HCT116 (cell line): ENCODE measurements around the gene TDRD15. TPM values are rescaled to one million over a fixed set of nuclear protein-coding genes. Genes with fewer than 3 reads are reported as not detected.

ENCODE experiments used
- ATAC-seq: fragments of 200-7000 bp; cut with Tn5 transposase; 2 replicates; pipeline ENCODE4 v1.9.1; 2020; ENCODE audit warnings: mild to moderate bottlenecking, moderate library complexity
- BruUV-seq: library from RNA; stranded (reverse); fragments of 400-500 nt; replicated peaks from 2 replicates; lab custom pipeline; 2021; lab: Mats Ljungman, UMichigan
- CTCF ChIA-PET: fragments of 300-600 bp; sonication (Branson Sonifier 250); formaldehyde crosslinking; loops from one replicate; lab custom pipeline; 2021; ENCODE audit warnings: antibody characterized with exemption; lab: Charles Lee
- POLR2A ChIA-PET: fragments of 300-600, 350-600 bp; sonication (Branson Sonifier 250); formaldehyde crosslinking; loops from one replicate; lab custom pipeline; 2021; ENCODE audit warnings: antibody characterized with exemption; lab: Charles Lee
- RAD21 ChIA-PET, 2 experiments: fragments of 300-600 bp; sonication (Branson Sonifier 250); formaldehyde crosslinking; loops; one replicate each; lab custom pipeline; 2023; ENCODE audit warnings: low total read pairs in 2 of 2; ENCODE audit not compliant: uncharacterized antibody in 2 of 2, unreplicated experiment in 2 of 2, low non-redundant PET in 1 of 2; lab: Charles Lee
- DNase-seq: peaks from one replicate; pipeline ENCODE4 v3.0.0-alpha.2; 2010; ENCODE audit warnings: low read depth, low spot score
- H2AFZ ChIP-seq: fragments of 200-600 bp; shearing (Covaris generic), sonication (generic); 2 replicates; pipeline ENCODE4 v1.6.1; 2017; ENCODE audit warnings: low read depth, mixed run types, mixed read lengths, antibody characterized with exemption, low read length; ENCODE audit not compliant: poor library complexity, severe bottlenecking
- H3K27ac ChIP-seq: 2 replicates; pipeline ENCODE4 v1.5.1; 2012; ENCODE audit warnings: low read depth, low read length
- H3K27me3 ChIP-seq: fragments of 200-600 bp; sonication (generic); 2 replicates; pipeline ENCODE4 v1.6.1; 2016; ENCODE audit warnings: mixed run types, low read length, mixed read lengths; ENCODE audit not compliant: insufficient read depth
- H3K36me3 ChIP-seq, 2 experiments: fragments of 200-500 bp in 1 of 2; fragments of 200-600 bp in 1 of 2; sonication (Bioruptor generic) in 1 of 2; sonication (generic) in 1 of 2; 2 replicates each; pipeline versions ENCODE4 v1.5.1 to v1.6.1; 2014 to 2016; ENCODE audit warnings: low read length in 2 of 2, inconsistent platforms in 1 of 2, mixed read lengths in 1 of 2, mixed run types in 1 of 2; ENCODE audit not compliant: insufficient read depth in 2 of 2, control insufficient read depth in 1 of 2
- H3K4me1 ChIP-seq, 2 experiments: fragments of 200-600 bp in 1 of 2; sonication (generic) in 1 of 2; 2 replicates each; pipeline versions ENCODE4 v1.5.1 to v1.6.1; 2012 to 2017; ENCODE audit warnings: low read length in 2 of 2, inconsistent platforms in 1 of 2, mild to moderate bottlenecking in 1 of 2, mixed read lengths in 1 of 2, mixed run types in 1 of 2, moderate library complexity in 1 of 2; ENCODE audit not compliant: insufficient read depth in 2 of 2, control insufficient read depth in 1 of 2
- H3K4me2 ChIP-seq: fragments of 200-600 bp; sonication (generic); 2 replicates; pipeline ENCODE4 v1.6.1; 2017; ENCODE audit warnings: mixed run types, low read length, mixed read lengths
- H3K4me3 ChIP-seq, 2 experiments: fragments of 200-600 bp in 1 of 2; sonication (generic) in 1 of 2; replicated peaks in 1 of 2; 2 replicates each; pipeline ENCODE4 v1.5.1; 2011 to 2016; ENCODE audit warnings: low read length in 2 of 2, control low read depth in 1 of 2, low read depth in 1 of 2, mild to moderate bottlenecking in 1 of 2, mixed read lengths in 1 of 2, mixed run types in 1 of 2
- H3K79me2 ChIP-seq: fragments of 200-600 bp; sonication (generic); 2 replicates; pipeline ENCODE4 v1.6.1; 2017; ENCODE audit warnings: mild to moderate bottlenecking, mixed run types, low read length, moderate library complexity, mixed read lengths; ENCODE audit not compliant: insufficient read depth
- H3K9ac ChIP-seq: fragments of 200-600 bp; sonication (generic); 2 replicates; pipeline ENCODE4 v1.6.1; 2016; ENCODE audit warnings: low read length, mixed read lengths
- H3K9me2 ChIP-seq: fragments of 200-600 bp; sonication (generic), shearing (Covaris generic); 2 replicates; pipeline ENCODE4 v1.6.1; 2017; ENCODE audit warnings: mixed run types, mild to moderate bottlenecking, moderate library complexity; ENCODE audit not compliant: insufficient read depth
- H3K9me3 ChIP-seq, 2 experiments: fragments of 200-500 bp in 1 of 2; fragments of 200-600 bp in 1 of 2; sonication (Bioruptor generic) in 1 of 2; sonication (generic) in 1 of 2; 2 replicates each; pipeline ENCODE4 v1.6.1; 2014 to 2017; ENCODE audit warnings: low read length in 2 of 2, mixed read lengths in 2 of 2, inconsistent platforms in 1 of 2, low read depth in 1 of 2, mild to moderate bottlenecking in 1 of 2, mixed run types in 1 of 2, moderate library complexity in 1 of 2; ENCODE audit not compliant: control insufficient read depth in 1 of 2, insufficient read depth in 1 of 2
- H4K20me1 ChIP-seq: fragments of 200-600 bp; sonication (generic), shearing (Covaris generic); 2 replicates; pipeline ENCODE4 v1.6.1; 2017; ENCODE audit warnings: mixed run types, mild to moderate bottlenecking, moderate library complexity; ENCODE audit not compliant: insufficient read depth
- CBX3 ChIP-seq: IDR thresholded peaks from 2 replicates; pipeline ENCODE4 v1.6.1; 2012; ENCODE audit warnings: low read depth
- CEBPB ChIP-seq: IDR thresholded peaks from 2 replicates; pipeline ENCODE4 v1.6.1; 2012; ENCODE audit warnings: low read depth
- EZH2 ChIP-seq: fragments of 200-600 bp; sonication (generic); IDR thresholded peaks from 2 replicates; pipeline ENCODE4 v1.6.1; 2017; ENCODE audit warnings: antibody characterized with exemption, mixed run types
- EZH2phosphoT487 ChIP-seq: fragments of 200-600 bp; IDR thresholded peaks from 2 replicates; pipeline ENCODE4 v1.6.1; 2018; ENCODE audit warnings: antibody characterized with exemption, borderline replicate concordance
- JUND ChIP-seq: IDR thresholded peaks from 2 replicates; pipeline ENCODE4 v1.6.1; 2012
- POLR2A ChIP-seq: IDR thresholded peaks from 2 replicates; pipeline ENCODE4 v1.7.0; 2011; ENCODE audit warnings: borderline replicate concordance; ENCODE audit not compliant: insufficient read depth, insufficient read length; ENCODE audit errors: extremely low read depth
- RAD21 ChIP-seq: IDR thresholded peaks from 2 replicates; pipeline ENCODE4 v1.6.1; 2012; ENCODE audit warnings: low read depth, mild to moderate bottlenecking
- SIN3A ChIP-seq: IDR thresholded peaks from 2 replicates; pipeline ENCODE4 v1.6.1; 2012; ENCODE audit warnings: low read depth
- SP1 ChIP-seq: IDR thresholded peaks from 2 replicates; pipeline ENCODE4 v1.6.1; 2012; ENCODE audit warnings: low read depth
- ZFX ChIP-seq: fragments of 450-650 bp; IDR thresholded peaks from 2 replicates; pipeline ENCODE4 v1.6.1; 2017
- intact Hi-C: fragments of 100-400 bp; cut with micrococcal nuclease; formaldehyde crosslinking; loops from 2 replicates; pipeline ENCODE4 v1.10.0; 2022
- total RNA-seq: library from RNA; stranded (reverse); gene quantifications from one replicate; pipeline ENCODE4 v1.2.1, GENCODE V29; 2021; ENCODE audit not compliant: unreplicated experiment
- TF ChIP-seq, protein P1 (sequence below): IDR thresholded peaks from 2 replicates; pipeline ENCODE4 v1.6.1; 2011; ENCODE audit warnings: mild to moderate bottlenecking, low read length, moderate library complexity; ENCODE audit not compliant: insufficient replicate concordance; ENCODE audit errors: extremely low read depth
- TF ChIP-seq, protein P2 (sequence below), 3 experiments: fragments of 200-600 bp in 1 of 3; sonication (generic) in 1 of 3; IDR thresholded peaks in 2 of 3; conservative IDR thresholded peaks in 1 of 3; 2 replicates each; pipeline ENCODE4 v1.5.1; 2012 to 2017; ENCODE audit warnings: low read depth in 2 of 3, low read length in 2 of 3, antibody characterized with exemption in 1 of 3, borderline replicate concordance in 1 of 3, control low read depth in 1 of 3, mild to moderate bottlenecking in 1 of 3, mixed read lengths in 1 of 3, mixed run types in 1 of 3, moderate library complexity in 1 of 3; ENCODE audit not compliant: insufficient read depth in 1 of 3
- TF ChIP-seq, protein P3 (sequence below): IDR thresholded peaks from 2 replicates; pipeline ENCODE4 v1.6.1; 2012; ENCODE audit warnings: low read depth

TDRD15 gene
- total RNA-seq, 1 experiment from 2014 or later = not detected

DNA sequence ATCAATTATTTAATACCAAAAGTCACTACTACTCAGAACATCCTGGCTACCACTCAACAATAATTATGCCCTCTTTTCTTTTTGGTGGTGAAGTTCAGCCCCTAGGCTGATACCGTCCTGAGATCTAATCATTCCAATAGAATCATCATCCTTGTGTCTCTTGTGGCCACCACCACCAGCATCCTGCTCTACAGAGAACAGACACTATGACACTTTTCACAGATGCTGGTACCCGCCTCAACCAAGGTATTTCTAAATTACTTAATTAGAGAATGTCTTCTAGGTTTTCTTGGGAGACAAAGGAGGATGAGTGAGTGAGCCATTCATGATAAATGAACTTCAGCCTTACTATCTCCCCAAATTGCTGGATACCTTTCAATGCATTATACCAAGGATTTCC is 60.0 kb downstream of the TDRD15 start:
- CTCF ChIA-PET = no interaction called here
- Histone ChIP-seq H3K4me1 (no peaks in the 10 kb centered on the region), H3K27ac (no peak overlapping the region), H3K4me3 (no peak overlapping the region), H3K9me3 (no peaks in the 10 kb centered on the region), H3K4me2 (no peak overlapping the region), H3K9me2 (no peaks in the 10 kb centered on the region), H4K20me1 (no peaks in the 10 kb centered on the region), H3K9ac (no peak overlapping the region), H3K36me3 (no peaks in the 10 kb centered on the region), H3K27me3 (no peaks in the 10 kb centered on the region), H2AFZ (no peak overlapping the region), H3K79me2 (no peaks in the 10 kb centered on the region)
- TF ChIP-seq SP1 (no peak), EZH2 (no peak), JUND (no peak), ZFX (no peak), RAD21 (no peak), SIN3A (no peak), POLR2A (no peak), CBX3 (no peak), EZH2phosphoT487 (no peak), CEBPB (no peak)
- TF ChIP-seq, protein P1, sequence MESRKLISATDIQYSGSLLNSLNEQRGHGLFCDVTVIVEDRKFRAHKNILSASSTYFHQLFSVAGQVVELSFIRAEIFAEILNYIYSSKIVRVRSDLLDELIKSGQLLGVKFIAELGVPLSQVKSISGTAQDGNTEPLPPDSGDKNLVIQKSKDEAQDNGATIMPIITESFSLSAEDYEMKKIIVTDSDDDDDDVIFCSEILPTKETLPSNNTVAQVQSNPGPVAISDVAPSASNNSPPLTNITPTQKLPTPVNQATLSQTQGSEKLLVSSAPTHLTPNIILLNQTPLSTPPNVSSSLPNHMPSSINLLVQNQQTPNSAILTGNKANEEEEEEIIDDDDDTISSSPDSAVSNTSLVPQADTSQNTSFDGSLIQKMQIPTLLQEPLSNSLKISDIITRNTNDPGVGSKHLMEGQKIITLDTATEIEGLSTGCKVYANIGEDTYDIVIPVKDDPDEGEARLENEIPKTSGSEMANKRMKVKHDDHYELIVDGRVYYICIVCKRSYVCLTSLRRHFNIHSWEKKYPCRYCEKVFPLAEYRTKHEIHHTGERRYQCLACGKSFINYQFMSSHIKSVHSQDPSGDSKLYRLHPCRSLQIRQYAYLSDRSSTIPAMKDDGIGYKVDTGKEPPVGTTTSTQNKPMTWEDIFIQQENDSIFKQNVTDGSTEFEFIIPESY = no peak
- TF ChIP-seq, protein P2, sequence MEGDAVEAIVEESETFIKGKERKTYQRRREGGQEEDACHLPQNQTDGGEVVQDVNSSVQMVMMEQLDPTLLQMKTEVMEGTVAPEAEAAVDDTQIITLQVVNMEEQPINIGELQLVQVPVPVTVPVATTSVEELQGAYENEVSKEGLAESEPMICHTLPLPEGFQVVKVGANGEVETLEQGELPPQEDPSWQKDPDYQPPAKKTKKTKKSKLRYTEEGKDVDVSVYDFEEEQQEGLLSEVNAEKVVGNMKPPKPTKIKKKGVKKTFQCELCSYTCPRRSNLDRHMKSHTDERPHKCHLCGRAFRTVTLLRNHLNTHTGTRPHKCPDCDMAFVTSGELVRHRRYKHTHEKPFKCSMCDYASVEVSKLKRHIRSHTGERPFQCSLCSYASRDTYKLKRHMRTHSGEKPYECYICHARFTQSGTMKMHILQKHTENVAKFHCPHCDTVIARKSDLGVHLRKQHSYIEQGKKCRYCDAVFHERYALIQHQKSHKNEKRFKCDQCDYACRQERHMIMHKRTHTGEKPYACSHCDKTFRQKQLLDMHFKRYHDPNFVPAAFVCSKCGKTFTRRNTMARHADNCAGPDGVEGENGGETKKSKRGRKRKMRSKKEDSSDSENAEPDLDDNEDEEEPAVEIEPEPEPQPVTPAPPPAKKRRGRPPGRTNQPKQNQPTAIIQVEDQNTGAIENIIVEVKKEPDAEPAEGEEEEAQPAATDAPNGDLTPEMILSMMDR (IDR thresholded peaks at IDR 0.05 in 2 of 3, conservative IDR thresholded peaks at IDR 0.05 in 1 of 3; ENCODE audit: borderline replicate concordance in 1 of 3, insufficient read depth in 1 of 3, low read depth in 2 of 3, low read length in 2 of 3) = no peak
- TF ChIP-seq, protein P3, sequence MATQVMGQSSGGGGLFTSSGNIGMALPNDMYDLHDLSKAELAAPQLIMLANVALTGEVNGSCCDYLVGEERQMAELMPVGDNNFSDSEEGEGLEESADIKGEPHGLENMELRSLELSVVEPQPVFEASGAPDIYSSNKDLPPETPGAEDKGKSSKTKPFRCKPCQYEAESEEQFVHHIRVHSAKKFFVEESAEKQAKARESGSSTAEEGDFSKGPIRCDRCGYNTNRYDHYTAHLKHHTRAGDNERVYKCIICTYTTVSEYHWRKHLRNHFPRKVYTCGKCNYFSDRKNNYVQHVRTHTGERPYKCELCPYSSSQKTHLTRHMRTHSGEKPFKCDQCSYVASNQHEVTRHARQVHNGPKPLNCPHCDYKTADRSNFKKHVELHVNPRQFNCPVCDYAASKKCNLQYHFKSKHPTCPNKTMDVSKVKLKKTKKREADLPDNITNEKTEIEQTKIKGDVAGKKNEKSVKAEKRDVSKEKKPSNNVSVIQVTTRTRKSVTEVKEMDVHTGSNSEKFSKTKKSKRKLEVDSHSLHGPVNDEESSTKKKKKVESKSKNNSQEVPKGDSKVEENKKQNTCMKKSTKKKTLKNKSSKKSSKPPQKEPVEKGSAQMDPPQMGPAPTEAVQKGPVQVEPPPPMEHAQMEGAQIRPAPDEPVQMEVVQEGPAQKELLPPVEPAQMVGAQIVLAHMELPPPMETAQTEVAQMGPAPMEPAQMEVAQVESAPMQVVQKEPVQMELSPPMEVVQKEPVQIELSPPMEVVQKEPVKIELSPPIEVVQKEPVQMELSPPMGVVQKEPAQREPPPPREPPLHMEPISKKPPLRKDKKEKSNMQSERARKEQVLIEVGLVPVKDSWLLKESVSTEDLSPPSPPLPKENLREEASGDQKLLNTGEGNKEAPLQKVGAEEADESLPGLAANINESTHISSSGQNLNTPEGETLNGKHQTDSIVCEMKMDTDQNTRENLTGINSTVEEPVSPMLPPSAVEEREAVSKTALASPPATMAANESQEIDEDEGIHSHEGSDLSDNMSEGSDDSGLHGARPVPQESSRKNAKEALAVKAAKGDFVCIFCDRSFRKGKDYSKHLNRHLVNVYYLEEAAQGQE = no peak
- no TSS peak for BruUV-seq
- DNase-seq = no peak
- RAD21 ChIA-PET = no interaction called here
- ATAC-seq = no peak
- intact Hi-C loops = no loop called here
- POLR2A ChIA-PET = no interaction called here
